ENCODE measurements around the gene MTCL1.

DNA sequence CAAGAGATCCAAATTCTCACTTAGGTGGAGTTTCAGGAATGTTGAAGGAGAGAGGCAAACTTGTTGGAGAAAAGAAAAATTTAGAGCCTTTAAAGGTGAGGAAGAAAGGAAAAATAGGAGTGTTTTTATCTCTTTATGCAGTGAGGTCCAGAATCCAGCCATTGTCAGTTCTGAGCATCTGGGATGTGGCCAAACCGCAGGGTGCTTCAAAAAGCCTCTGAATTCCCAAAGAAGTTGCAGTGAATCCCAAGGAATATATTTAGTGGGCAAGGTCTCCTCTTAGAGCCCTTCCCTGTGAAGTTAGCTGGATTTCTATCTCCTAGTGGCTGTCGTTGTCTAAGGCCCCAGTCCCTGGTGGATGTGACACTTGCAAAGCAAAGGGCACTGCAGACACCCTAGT is 51.2 kb downstream of the MTCL1 start:
- TF ChIP-seq, protein P1, sequence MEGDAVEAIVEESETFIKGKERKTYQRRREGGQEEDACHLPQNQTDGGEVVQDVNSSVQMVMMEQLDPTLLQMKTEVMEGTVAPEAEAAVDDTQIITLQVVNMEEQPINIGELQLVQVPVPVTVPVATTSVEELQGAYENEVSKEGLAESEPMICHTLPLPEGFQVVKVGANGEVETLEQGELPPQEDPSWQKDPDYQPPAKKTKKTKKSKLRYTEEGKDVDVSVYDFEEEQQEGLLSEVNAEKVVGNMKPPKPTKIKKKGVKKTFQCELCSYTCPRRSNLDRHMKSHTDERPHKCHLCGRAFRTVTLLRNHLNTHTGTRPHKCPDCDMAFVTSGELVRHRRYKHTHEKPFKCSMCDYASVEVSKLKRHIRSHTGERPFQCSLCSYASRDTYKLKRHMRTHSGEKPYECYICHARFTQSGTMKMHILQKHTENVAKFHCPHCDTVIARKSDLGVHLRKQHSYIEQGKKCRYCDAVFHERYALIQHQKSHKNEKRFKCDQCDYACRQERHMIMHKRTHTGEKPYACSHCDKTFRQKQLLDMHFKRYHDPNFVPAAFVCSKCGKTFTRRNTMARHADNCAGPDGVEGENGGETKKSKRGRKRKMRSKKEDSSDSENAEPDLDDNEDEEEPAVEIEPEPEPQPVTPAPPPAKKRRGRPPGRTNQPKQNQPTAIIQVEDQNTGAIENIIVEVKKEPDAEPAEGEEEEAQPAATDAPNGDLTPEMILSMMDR (IDR thresholded peaks at IDR 0.05): no peak
- TF ChIP-seq POLR2A (IDR thresholded peaks at IDR 0.05): no peak

Data from heart left ventricle (tissue), 13 donors.